HFFc6 (cell line): ENCODE data around the gene TPRG1. TPM values are rescaled to one million over a fixed set of nuclear protein-coding genes. Genes with fewer than 3 reads are reported as not detected.
A peak's percentile ranks its signal among the peaks of the same experiment; 100 is the strongest.

Source experiments
- DNase-seq: peaks from one replicate; pipeline ENCODE4 v3.0.0-alpha.2; 2018
- H3K27ac Mint-ChIP-seq: 2 replicates; pipeline ENCODE4 v1.8.0; 2020; ENCODE audit warnings: mild to moderate bottlenecking, mixed read lengths
- H3K27me3 Mint-ChIP-seq: 2 replicates; pipeline ENCODE4 v1.8.0; 2021; ENCODE audit warnings: mild to moderate bottlenecking, moderate library complexity, mixed read lengths; ENCODE audit not compliant: insufficient read depth
- H3K36me3 Mint-ChIP-seq: 2 replicates; pipeline ENCODE4 v1.8.0; 2021; ENCODE audit warnings: low read depth, mixed read lengths
- H3K4me1 Mint-ChIP-seq: 2 replicates; pipeline ENCODE4 v1.8.0; 2020; ENCODE audit warnings: low read depth, mixed read lengths
- H3K4me3 Mint-ChIP-seq: 2 replicates; pipeline ENCODE4 v1.8.0; 2020; ENCODE audit warnings: mild to moderate bottlenecking, moderate library complexity, mixed read lengths
- H3K9me3 Mint-ChIP-seq: 2 replicates; pipeline ENCODE4 v1.8.0; 2020; ENCODE audit warnings: mild to moderate bottlenecking, mixed read lengths
- total RNA-seq, 6 experiments: library from RNA; stranded (reverse); fragmentation: NEBNext Ultra II Directional; extraction: Animal tissue kit (Norgen Biotek cat#: 25700); gene quantifications; 2 replicates in 1 of 6; 3 replicates in 5 of 6; pipeline ENCODE4 v1.2.3, GENCODE V29; 2021
- TF ChIP-seq, protein P1 (sequence below): fragments of 200-600 bp; sonication (generic); IDR thresholded peaks from 2 replicates; pipeline ENCODE4 v1.5.0; 2021; ENCODE audit warnings: antibody characterized with exemption, mild to moderate bottlenecking

TPRG1 gene
- total RNA-seq, 6 experiments from 2014 or later: not detected

DNA sequence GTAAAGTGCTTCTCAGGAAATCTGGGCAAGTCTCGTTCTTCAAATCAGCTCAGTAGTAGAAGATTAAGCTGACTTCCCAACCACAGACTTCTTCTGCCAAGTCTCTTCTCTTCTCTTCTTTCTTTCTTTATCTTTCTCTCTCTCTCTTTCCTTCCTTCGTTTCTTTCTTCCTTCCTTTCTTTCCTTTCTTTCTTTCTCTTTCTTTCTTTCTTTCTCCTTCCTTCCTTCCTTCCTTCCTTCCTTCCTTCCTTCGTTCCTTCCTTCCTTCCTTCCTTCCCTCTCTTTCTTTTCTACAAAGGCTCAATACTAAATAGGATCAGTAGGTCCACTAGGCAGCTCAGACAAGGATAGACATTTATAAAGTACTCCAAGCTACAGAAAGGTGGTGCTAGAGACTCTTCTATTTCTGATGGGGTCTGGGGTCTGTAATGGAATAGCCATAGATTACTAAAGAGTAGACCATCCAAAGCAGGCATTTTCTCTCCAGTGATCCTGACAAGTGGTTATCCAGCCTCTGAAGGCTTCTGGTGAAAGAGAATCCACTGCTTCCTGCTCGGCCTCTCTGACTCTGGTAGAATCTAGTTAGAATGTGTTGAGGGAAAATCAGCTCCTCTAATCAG is 100.8 kb downstream of the TPRG1 start:
- Mint-ChIP-seq H3K27ac (no peak overlapping the region), H3K4me1 (peaks cover 18% of the 10 kb centered on the region; the same call in 1 of the 2 replicates), H3K36me3 (no peaks in the 10 kb centered on the region), H3K4me3 (no peak overlapping the region), H3K27me3 (no peaks in the 10 kb centered on the region; the same call in 1 of the 2 replicates), H3K9me3 (no peaks in the 10 kb centered on the region; the same call in 1 of the 2 replicates)
- TF ChIP-seq, protein P1, sequence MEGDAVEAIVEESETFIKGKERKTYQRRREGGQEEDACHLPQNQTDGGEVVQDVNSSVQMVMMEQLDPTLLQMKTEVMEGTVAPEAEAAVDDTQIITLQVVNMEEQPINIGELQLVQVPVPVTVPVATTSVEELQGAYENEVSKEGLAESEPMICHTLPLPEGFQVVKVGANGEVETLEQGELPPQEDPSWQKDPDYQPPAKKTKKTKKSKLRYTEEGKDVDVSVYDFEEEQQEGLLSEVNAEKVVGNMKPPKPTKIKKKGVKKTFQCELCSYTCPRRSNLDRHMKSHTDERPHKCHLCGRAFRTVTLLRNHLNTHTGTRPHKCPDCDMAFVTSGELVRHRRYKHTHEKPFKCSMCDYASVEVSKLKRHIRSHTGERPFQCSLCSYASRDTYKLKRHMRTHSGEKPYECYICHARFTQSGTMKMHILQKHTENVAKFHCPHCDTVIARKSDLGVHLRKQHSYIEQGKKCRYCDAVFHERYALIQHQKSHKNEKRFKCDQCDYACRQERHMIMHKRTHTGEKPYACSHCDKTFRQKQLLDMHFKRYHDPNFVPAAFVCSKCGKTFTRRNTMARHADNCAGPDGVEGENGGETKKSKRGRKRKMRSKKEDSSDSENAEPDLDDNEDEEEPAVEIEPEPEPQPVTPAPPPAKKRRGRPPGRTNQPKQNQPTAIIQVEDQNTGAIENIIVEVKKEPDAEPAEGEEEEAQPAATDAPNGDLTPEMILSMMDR: peak; percentile 34; the same call in 1 of the 2 replicates
- no peak for DNase-seq

DNA sequence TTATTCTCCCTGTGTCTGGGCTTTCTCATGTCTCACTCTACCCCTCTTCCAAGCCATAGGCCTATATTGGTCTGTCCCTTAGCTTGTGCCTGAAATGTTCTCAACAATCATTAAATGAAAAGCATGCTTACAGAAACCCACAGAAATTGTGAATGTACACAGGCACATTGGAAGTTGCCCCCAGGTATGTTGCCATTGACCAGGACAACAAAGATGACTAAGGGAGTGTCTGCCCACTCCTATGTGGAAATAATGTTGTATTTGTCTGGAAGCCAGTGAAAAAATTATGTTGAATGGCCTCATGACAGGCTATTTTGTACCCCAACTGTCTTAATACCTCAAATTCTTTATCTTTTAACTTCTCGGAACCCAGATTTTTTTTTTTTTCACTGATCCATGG is 102.0 kb downstream of the TPRG1 start:
- Mint-ChIP-seq H3K36me3 (no peaks in the 10 kb centered on the region), H3K9me3 (no peaks in the 10 kb centered on the region; the same call in 1 of the 2 replicates), H3K27me3 (no peaks in the 10 kb centered on the region; the same call in 1 of the 2 replicates), H3K4me1 (peaks cover 18% of the 10 kb centered on the region; the same call in 1 of the 2 replicates), H3K4me3 (no peak overlapping the region), H3K27ac (no peak overlapping the region)
- TF ChIP-seq, protein P1: no peak
- no peak for DNase-seq

DNA sequence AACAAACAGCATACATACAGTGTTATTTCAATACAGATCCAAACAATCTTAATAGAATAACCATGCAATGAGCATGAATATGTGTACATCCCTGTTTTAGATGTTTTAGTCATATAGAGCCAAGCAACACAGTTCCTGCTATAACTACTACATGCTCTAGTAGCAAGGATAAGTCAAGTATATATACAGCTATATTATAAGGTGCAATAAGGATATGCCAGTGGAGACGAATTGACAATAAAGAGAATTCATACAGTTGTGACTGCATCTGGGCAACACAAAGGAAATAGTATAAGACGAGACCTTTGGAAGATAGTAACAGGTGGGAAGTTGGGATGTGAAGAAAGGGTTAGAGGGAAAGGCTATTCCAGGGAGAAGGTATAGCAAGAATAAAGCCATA is 103.4 kb downstream of the TPRG1 start:
- peaks cover 18% of the 10 kb centered on the region; the same call in 1 of the 2 replicates for H3K4me1 Mint-ChIP-seq
- H3K27me3 Mint-ChIP-seq: no peaks in the 10 kb centered on the region; the same call in 1 of the 2 replicates
- TF ChIP-seq, protein P1: no peak
- H3K9me3 Mint-ChIP-seq: no peaks in the 10 kb centered on the region; the same call in 1 of the 2 replicates
- no peak overlapping the region for H3K27ac Mint-ChIP-seq
- H3K36me3 Mint-ChIP-seq: no peaks in the 10 kb centered on the region
- DNase-seq: no peak
- H3K4me3 Mint-ChIP-seq: no peak overlapping the region

DNA sequence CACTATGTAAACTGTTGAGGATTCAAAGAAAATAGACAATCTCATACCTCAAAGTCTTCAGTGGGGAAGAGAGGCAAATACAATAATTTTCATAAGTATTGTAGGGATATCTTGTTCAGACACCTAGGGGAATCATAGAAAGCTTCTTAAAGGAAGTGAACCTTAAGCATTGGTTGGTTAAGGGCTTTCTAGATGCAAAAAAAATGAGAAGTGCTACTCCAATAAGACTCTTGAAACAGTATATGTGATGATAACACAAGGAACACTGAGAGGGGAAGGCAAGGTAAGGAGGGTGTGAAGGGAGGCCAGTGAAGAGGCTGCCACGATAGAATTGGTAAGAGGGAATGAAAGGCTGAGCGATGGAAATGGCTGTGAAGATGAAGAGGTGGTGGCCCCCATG is 104.1 kb downstream of the TPRG1 start:
- no peak for DNase-seq
- TF ChIP-seq, protein P1: no peak
- Mint-ChIP-seq H3K9me3 (no peaks in the 10 kb centered on the region; the same call in 1 of the 2 replicates), H3K4me3 (no peak overlapping the region; the same call in 1 of the 2 replicates), H3K4me1 (peaks cover 18% of the 10 kb centered on the region; the same call in 1 of the 2 replicates), H3K27me3 (no peaks in the 10 kb centered on the region; the same call in 1 of the 2 replicates), H3K36me3 (no peaks in the 10 kb centered on the region), H3K27ac (no peak overlapping the region; the same call in 1 of the 2 replicates)

DNA sequence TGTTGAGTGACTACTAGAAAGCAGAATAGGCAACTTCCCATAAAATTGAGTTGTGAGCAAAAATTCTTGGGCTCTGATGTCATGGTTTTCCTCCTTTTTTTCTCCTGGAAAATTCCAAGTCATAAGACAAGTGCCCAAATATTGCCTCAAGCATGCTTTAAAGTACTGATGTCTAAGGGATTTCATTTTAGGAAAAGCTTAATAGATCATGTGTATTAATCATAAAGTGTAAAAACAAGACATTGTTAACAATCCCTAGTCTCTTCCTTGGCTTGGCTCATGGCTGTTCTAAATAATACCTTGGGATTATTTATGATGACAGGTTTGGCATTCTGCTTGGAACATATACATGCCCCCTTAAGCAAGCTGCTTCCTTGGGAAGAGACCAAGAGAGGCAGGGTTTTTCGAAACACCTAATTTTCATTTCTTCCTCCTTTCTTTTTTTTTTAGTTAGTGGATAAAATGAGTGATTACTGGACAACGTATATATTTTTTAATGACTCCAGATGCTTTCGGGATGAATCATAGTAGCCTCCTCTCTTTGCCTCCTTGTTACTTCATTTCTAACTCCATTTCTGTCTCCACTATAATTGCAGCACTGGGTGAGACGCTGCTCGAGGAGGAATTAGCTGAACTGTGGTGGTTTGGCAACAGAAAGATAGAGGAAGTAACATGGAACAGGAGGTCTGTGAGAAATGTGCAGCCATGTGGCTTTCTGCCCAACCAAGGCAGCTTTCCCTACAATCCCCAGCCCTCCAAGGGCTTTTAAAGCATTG is 104.9 kb downstream of the TPRG1 start:
- TF ChIP-seq, protein P1: no peak
- Mint-ChIP-seq H3K4me1 (peaks cover 18% of the 10 kb centered on the region; the same call in 1 of the 2 replicates), H3K36me3 (no peaks in the 10 kb centered on the region), H3K9me3 (no peaks in the 10 kb centered on the region; the same call in 1 of the 2 replicates), H3K4me3 (peak overlapping the region; percentile 59; the same call in 1 of the 2 replicates), H3K27me3 (no peaks in the 10 kb centered on the region; the same call in 1 of the 2 replicates), H3K27ac (peak overlapping the region; percentile 63; the same call in 1 of the 2 replicates)
- peak; percentile 72 for DNase-seq
